ENCODE measurements around the gene SFI1. TPM values are rescaled to one million over a fixed set of nuclear protein-coding genes. Genes with fewer than 3 reads are reported as not detected.

Gene SFI1, protein sequence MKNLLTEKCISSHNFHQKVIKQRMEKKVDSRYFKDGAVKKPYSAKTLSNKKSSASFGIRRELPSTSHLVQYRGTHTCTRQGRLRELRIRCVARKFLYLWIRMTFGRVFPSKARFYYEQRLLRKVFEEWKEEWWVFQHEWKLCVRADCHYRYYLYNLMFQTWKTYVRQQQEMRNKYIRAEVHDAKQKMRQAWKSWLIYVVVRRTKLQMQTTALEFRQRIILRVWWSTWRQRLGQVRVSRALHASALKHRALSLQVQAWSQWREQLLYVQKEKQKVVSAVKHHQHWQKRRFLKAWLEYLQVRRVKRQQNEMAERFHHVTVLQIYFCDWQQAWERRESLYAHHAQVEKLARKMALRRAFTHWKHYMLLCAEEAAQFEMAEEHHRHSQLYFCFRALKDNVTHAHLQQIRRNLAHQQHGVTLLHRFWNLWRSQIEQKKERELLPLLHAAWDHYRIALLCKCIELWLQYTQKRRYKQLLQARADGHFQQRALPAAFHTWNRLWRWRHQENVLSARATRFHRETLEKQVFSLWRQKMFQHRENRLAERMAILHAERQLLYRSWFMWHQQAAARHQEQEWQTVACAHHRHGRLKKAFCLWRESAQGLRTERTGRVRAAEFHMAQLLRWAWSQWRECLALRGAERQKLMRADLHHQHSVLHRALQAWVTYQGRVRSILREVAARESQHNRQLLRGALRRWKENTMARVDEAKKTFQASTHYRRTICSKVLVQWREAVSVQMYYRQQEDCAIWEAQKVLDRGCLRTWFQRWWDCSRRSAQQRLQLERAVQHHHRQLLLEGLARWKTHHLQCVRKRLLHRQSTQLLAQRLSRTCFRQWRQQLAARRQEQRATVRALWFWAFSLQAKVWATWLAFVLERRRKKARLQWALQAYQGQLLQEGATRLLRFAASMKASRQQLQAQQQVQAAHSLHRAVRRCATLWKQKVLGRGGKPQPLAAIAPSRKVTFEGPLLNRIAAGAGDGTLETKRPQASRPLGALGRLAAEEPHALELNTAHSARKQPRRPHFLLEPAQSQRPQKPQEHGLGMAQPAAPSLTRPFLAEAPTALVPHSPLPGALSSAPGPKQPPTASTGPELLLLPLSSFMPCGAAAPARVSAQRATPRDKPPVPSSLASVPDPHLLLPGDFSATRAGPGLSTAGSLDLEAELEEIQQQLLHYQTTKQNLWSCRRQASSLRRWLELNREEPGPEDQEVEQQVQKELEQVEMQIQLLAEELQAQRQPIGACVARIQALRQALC
- 10 to 100 TPM; 31.1 to 57.6 (median 43.1) TPM for total RNA-seq

DNA sequence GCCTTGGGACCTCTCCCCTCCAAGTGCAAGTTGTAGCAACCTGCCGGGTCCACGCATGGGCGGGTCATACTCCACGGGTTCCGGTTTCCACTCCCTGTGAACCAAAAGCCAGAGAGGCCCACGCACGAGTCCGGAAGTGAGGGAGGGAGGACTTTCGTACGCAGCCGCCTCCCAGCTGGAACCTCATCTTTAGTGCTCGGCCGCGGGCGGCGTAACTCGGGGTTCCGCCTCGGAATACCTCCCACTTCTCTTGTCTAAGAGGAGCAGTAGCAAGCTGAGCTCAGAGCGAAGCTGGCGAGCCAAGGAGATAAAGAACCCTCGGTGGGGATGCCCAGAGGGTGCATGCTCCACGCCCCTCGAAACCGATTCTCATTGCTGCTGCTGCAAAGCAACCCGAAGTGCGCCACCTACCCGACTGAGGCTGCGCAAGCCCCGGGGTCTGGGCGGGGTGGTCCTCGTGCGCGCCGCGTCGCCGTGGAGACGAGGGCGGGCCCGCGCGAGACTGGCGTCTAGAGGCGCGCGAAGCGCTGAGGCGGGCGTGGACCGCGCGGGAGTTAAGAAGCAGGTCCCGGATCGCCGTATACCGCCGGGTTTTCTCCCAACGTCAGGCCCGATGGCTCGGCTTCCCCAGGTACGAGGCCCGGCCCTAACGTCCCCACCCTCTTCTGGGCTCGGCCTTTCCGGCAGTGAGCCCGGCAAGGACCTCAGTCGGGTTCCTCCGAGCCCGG lies at the start of gene SFI1:
Gene SFI1, plus strand, starts transcription at position 530 of the 728 bp plus-strand sequence. CDS start 11,749 bp downstream, outside the sequence.
- Histone ChIP-seq H3K36me3 (no peaks in the 10 kb centered on the region), H3K27me3 (no peaks in the 10 kb centered on the region), H3K4me1 (peaks cover 15 to 22% of the 10 kb centered on the region in 2 donors), H3K9me3 (no peaks in the 10 kb centered on the region), H3K4me3 (replicated peaks in 1 of 3) (peak within 1 kb of the TSS; percentile 30 to 82 (median 50)), H3K27ac (peak within 1 kb of the TSS; percentile 32 to 87 (median 80))
- intact Hi-C loops (cut with DNase I): loop anchor here (10.0 kb wide), 2 partner anchors 139 to 151 kb away; partner anchors contain the start of gene PATZ1
- WGBS, 2 donors: 0% methylated on average over 13 to 21 of the region's 70 CpGs
- DNase-seq: peak; percentile 93 to 94
- TF ChIP-seq, protein P1, sequence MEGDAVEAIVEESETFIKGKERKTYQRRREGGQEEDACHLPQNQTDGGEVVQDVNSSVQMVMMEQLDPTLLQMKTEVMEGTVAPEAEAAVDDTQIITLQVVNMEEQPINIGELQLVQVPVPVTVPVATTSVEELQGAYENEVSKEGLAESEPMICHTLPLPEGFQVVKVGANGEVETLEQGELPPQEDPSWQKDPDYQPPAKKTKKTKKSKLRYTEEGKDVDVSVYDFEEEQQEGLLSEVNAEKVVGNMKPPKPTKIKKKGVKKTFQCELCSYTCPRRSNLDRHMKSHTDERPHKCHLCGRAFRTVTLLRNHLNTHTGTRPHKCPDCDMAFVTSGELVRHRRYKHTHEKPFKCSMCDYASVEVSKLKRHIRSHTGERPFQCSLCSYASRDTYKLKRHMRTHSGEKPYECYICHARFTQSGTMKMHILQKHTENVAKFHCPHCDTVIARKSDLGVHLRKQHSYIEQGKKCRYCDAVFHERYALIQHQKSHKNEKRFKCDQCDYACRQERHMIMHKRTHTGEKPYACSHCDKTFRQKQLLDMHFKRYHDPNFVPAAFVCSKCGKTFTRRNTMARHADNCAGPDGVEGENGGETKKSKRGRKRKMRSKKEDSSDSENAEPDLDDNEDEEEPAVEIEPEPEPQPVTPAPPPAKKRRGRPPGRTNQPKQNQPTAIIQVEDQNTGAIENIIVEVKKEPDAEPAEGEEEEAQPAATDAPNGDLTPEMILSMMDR (IDR thresholded peaks at IDR 0.05): peak in 2 of 6 experiments; percentile 8 to 10
- peak in 1 of 2 donors; percentile 84 for TF ChIP-seq POLR2A (IDR thresholded peaks at IDR 0.05)

DNA sequence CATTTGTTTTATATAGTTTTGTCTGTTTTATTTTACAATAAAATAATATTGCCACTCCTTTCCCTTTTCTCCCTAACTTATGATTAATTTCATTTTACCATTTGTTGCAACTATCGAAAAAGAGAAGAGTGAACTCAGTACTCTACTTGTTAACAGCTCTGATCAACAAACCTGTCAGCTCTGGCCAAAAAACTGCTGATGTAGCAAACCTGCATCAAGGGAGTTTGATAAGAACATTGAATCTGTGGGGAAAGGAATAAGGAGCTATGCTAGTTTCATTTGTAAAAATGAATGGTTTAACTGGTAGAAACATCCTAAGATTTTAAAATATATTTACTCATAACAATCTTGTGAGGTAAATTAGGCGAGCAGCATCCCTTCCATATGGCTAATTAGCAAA lies 49.6 kb upstream of the SFI1 start:
- WGBS, 2 donors: 91 to 97% methylated on average over 2 of the region's 2 CpGs
- Histone ChIP-seq H3K36me3 (peaks cover 25 to 26% of the 10 kb centered on the region in 2 donors), H3K27me3 (no peaks in the 10 kb centered on the region), H3K4me1 (no peaks in the 10 kb centered on the region), H3K9me3 (no peaks in the 10 kb centered on the region), H3K27ac (no peak overlapping the region), H3K4me3 (replicated peaks in 1 of 3) (no peak overlapping the region)
- TF ChIP-seq, protein P1 (IDR thresholded peaks at IDR 0.05): no peak
- no peak for TF ChIP-seq POLR2A (IDR thresholded peaks at IDR 0.05)
- intact Hi-C loops (cut with DNase I): loop anchor here (10.0 kb wide), 1 partner anchor 178 kb away; no protein-coding TSS in a partner anchor
- no peak for DNase-seq

DNA sequence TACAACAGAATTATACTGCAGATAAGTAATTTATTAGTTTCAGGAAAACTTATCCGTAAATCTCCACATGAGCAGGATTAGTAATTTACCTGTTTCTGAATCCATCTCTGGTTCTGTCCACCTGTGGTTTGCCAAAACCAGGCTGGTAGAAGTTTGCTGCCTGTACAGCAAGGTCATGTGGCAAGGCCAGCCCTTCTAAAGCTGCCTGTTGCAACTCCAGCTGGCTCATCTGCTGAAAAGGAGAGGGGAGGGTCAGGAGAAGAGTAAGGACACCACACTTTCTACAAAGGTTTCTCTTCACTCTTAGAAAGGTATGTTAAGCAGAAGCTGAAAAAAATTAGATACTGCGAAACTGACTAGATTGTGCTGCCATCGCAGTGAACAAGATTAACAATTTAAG lies 49.0 kb upstream of the SFI1 start:
- WGBS, 2 donors: 93 to 100% methylated on average over 3 of the region's 3 CpGs
- Histone ChIP-seq H3K36me3 (peaks cover 19 to 21% of the 10 kb centered on the region in 2 donors), H3K27me3 (no peaks in the 10 kb centered on the region), H3K9me3 (no peaks in the 10 kb centered on the region), H3K4me1 (peaks cover 0 to 3% of the 10 kb centered on the region in 2 donors), H3K27ac (no peak overlapping the region), H3K4me3 (replicated peaks in 1 of 3) (no peak overlapping the region)
- TF ChIP-seq, protein P1 (IDR thresholded peaks at IDR 0.05): no peak
- TF ChIP-seq POLR2A (IDR thresholded peaks at IDR 0.05): no peak
- intact Hi-C loops (cut with DNase I): loop anchor here (10.0 kb wide), 1 partner anchor 177 kb away; no protein-coding TSS in a partner anchor
- no peak for DNase-seq

DNA sequence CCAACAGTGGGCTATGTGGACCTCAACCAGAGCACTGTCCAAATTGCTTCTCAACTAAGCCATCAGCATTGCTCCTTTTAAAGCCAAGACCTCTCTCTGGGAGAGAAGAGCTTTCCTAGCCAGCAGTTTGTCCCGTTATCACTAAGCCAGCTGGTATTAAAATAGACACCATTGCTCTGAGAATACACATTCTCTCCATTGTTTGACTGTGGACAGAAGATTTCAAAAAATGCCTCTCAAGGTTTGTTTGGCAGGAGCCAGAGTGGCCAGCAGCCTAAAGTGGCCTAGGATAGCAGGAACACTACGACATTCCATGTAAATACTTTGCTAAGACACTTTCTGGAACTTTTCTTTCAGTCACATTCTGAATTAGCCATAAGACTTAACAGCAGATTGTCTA lies 48.0 kb upstream of the SFI1 start:
- 86% methylated on average over 2 of the region's 2 CpGs for WGBS, 2 donors
- no peaks in the 10 kb centered on the region for H3K9me3 ChIP-seq
- no peaks in the 10 kb centered on the region for H3K27me3 ChIP-seq
- H3K4me1 ChIP-seq: peaks cover 0 to 4% of the 10 kb centered on the region in 2 donors
- DNase-seq: no peak
- H3K4me3 ChIP-seq (replicated peaks in 1 of 3): no peak overlapping the region
- peaks cover 13 to 17% of the 10 kb centered on the region in 2 donors for H3K36me3 ChIP-seq
- no peak overlapping the region for H3K27ac ChIP-seq
- TF ChIP-seq POLR2A (IDR thresholded peaks at IDR 0.05): no peak
- TF ChIP-seq, protein P1 (IDR thresholded peaks at IDR 0.05): no peak
- intact Hi-C loops (cut with DNase I): loop anchor here (10.0 kb wide), 1 partner anchor 176 kb away; no protein-coding TSS in a partner anchor

Data from thyroid gland (tissue), 4 donors.